ENCODE data around the gene IPPK.

The IPPK gene

DNA sequence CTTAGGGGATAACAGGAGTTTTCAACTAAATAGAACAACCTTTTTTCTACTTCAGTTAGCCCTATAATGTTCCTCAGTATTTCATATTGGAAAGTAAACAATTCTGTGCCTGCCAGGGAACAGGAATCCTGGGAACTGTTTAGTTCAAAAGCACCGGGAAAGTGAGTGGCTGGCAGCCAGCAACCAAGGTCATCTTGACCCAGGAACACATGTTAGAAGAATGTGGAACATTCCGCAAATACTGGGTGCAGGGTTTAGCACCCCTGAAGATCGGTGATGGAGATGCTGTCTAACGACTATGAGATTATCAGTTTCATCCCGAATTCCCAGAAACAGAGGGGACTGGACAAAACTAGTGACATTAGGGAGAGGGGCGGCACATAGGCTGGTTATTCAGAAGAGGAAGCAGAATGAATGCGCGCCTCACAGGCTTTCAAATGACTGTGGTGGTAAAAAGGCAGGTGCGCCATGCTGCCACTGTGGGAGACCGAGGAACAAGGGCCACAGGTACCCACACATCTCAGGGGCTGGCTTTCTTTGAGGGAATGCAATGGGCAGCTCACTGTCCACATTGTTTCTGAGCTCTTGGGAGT, 51.2 kb downstream of the IPPK start:
- H3K4me3 ChIP-seq (ENCODE audit: low read depth, low read length): no peak overlapping the region
- TF ChIP-seq, protein P1, sequence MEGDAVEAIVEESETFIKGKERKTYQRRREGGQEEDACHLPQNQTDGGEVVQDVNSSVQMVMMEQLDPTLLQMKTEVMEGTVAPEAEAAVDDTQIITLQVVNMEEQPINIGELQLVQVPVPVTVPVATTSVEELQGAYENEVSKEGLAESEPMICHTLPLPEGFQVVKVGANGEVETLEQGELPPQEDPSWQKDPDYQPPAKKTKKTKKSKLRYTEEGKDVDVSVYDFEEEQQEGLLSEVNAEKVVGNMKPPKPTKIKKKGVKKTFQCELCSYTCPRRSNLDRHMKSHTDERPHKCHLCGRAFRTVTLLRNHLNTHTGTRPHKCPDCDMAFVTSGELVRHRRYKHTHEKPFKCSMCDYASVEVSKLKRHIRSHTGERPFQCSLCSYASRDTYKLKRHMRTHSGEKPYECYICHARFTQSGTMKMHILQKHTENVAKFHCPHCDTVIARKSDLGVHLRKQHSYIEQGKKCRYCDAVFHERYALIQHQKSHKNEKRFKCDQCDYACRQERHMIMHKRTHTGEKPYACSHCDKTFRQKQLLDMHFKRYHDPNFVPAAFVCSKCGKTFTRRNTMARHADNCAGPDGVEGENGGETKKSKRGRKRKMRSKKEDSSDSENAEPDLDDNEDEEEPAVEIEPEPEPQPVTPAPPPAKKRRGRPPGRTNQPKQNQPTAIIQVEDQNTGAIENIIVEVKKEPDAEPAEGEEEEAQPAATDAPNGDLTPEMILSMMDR (IDR thresholded peaks at IDR 0.05; ENCODE audit: low read depth, low read length): no peak

DNA sequence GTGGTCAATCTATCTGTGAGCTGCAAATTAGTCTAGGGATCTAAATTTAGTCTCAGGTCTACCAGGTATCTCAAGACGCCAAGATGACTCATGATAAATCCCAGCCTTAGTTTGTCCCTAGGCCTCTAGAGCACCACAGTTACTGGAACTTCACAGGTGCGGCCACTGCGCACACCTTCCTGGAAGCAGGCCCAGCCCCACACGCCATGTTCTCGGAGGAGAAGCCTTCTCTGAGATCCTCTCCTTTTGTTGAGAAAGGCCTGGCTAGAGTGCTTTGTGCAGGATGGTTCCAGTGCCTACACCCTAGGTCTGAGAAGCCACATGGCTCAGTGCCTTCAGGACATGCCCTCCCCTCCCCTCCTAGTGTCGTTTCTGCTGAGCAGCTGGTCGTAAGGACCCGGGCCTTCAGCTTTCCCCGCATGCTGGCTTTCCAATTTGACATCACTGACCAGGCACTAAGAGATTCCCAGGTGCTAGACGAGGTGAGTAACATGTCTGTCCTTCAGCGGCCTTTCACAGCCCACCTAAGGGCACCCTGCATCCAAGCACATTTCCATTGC, 51.9 kb downstream of the IPPK start:
- TF ChIP-seq, protein P1 (IDR thresholded peaks at IDR 0.05; ENCODE audit: low read depth, low read length): no peak
- no peak overlapping the region for H3K4me3 ChIP-seq (ENCODE audit: low read depth, low read length)

DNA sequence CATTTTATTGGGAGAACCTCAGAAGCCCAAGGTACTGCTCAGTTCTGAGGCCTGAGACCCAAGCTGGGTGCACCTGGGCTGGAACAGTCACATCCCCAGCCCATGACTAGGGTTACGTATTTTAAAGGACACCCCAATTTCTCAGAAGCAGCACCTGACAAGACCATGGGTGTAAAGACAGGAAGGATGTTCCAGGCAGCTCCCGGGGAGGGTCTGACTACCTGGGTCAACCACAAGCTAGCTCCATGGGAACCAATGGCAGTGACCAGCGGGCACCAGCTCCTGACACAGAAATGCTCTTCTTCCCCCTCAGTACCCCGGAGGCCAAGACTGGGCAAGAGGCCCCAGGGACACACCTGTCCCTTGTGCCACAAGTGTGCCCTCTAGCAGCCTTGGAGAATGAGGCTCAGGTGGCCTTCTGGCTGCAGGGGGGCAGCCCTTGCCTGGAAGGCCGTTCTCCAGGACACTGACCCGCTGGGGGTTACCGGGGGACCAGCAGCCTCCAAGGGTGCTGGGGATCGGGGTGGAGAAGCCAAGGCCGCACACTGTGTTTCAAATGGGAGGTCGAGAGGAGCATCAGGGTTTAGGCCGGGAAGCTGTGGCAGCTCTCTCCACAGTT, 52.6 kb downstream of the IPPK start:
- H3K4me3 ChIP-seq (ENCODE audit: low read depth, low read length): no peak overlapping the region
- TF ChIP-seq, protein P1 (IDR thresholded peaks at IDR 0.05; ENCODE audit: low read depth, low read length): no peak

DNA sequence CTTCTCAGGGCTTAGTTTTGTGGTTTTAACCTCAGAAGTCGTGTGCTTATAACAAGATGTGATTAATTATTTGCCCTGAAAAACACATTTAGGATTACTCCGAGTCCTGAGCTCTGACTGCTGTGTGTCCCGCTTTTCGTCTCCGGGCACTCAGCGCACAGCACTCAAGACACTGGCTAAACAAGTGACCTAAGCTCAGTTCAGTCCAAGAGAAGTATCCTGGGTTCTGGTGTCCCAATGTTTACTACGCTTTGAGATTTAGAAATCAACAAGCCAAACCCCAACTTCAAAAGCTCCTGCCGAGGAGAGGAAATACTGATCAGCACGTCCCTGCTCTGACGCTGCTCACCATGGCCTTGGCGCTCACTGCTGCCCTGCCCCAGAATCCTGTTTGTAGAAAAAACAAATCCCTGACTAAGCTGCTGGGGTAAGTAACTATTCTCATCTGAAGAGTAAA, 53.2 kb downstream of the IPPK start:
- no peak overlapping the region for H3K4me3 ChIP-seq (ENCODE audit: low read depth, low read length)
- TF ChIP-seq, protein P1 (IDR thresholded peaks at IDR 0.05; ENCODE audit: low read depth, low read length): no peak

DNA sequence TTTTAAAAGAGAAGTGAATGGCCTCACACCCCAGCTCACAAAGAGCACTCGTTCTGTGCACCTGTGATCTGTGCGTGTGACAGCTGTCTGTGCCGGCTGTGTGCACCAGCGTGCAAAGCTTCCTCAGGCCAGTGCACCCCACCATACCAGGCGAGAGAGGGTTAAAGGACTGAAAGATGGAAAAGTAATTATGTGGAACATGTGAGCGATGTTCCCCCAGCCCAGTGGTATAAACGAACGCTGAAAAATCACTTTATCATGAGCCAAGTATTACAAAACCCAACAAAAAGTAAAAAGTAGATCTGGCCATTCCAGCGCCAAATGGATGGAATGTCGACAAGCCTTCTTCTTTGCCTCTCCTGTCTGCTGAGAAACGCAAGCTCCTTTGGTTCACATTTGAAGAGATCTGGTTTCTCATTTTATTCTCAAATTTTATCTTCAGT, 53.7 kb downstream of the IPPK start:
- no peak overlapping the region for H3K4me3 ChIP-seq (ENCODE audit: low read depth, low read length)
- TF ChIP-seq, protein P1 (IDR thresholded peaks at IDR 0.05; ENCODE audit: low read depth, low read length): no peak

DNA sequence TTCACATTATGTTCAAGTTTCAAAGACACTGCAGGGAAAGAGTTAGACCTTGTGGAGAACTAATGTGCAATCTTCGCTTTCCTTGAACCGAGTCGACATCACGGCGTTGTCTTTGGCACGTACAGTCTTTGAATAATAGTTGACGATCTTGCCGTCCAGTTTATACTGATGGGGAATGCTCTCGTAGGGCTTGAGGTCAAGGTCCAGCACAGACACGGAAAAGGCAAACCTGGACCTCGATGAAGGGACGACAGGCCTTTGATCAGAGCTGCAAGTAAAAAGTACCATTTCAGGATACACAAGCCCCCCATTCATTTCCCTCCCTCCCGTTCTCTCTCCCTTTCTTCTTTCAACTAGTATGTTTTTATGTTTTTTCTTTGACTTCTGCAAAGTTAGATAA, 54.1 kb downstream of the IPPK start:
- TF ChIP-seq, protein P1 (IDR thresholded peaks at IDR 0.05; ENCODE audit: low read depth, low read length): no peak
- H3K4me3 ChIP-seq (ENCODE audit: low read depth, low read length): no peak overlapping the region

DNA sequence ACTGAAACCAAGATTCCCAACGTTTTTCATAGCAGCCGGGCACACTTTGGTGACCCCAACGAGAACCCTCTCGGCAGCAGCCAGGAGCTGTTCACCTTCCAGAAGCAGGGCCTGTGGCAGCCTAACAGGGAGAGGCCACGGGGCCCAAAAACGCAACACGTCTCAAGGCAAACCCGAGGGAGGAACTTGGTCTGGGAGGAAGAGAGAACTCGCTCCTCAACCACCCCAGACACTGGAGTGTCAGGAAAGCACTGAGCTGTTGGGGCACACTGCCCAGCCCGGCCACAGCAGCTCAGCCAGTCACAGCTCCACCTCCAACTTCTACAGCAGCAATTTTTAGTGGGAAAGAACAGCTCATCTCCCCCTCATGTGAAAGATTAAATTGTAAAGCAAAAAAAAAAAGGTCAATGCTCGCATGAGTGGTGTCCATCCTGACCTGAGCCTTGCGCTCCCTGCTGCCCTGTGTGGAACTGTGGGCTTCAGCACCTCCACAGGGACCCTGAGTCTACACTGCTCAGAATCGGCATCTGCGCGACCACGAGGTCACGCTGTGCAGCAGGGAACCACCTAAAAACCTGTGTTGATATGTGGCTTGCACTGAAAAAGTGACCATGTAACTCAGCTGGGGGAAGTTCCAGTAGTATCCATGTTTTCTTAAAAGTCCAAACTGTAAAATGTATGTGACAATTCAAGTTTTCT, 55.0 kb downstream of the IPPK start:
- TF ChIP-seq, protein P1 (IDR thresholded peaks at IDR 0.05; ENCODE audit: low read depth, low read length): no peak
- H3K4me3 ChIP-seq (ENCODE audit: low read depth, low read length): no peak overlapping the region

All from WI38 (cell line).